ENCODE data around the gene ALX3. TPM values are rescaled to one million over a fixed set of nuclear protein-coding genes. Genes with fewer than 3 reads are reported as not detected.

The ALX3 gene
- total and polyA plus RNA-seq, 10 of the 15 experiments (the other 5 are each of a cell fraction or from before 2014, with no cell fraction given) = not detected

GRCh38 chr1:110107867-110108469 is 37.5 kb upstream of the ALX3 start:
- ChIA-PET SMC1A (ENCODE audit: uncharacterized antibody, unreplicated experiment) (no interaction called here), CTCF (interaction anchor here (11.8 kb wide), 1 partner anchor 17 kb away, joined by 120 read pairs; no protein-coding TSS in a partner anchor), POLR2A (no interaction called here), RAD21 (ENCODE audit: unreplicated experiment) (no interaction called here)
- Histone ChIP-seq H3K27me3 (replicated peaks in 1 of 2; ENCODE audit: control insufficient read depth in 2 of 2, insufficient read depth in 2 of 2, low read length in 1 of 2) (no peaks in the 10 kb centered on the region), H3K9ac (ENCODE audit: control insufficient read depth, insufficient read depth, low read length) (no peak overlapping the region), H3K4me2 (ENCODE audit: control insufficient read depth, insufficient read depth) (no peak overlapping the region), H3K4me1 (ENCODE audit: control insufficient read depth, insufficient read depth, low read length) (no peaks in the 10 kb centered on the region), H2AFZ (ENCODE audit: control insufficient read depth, low read depth, low read length) (no peak overlapping the region), H3K27ac (ENCODE audit: control insufficient read depth, insufficient read depth) (no peak overlapping the region), H3K36me3 (ENCODE audit: control insufficient read depth in 2 of 2, insufficient read depth in 2 of 2, low read length in 1 of 2) (no peaks in the 10 kb centered on the region), H3K79me2 (ENCODE audit: control insufficient read depth, insufficient read depth, low read length) (no peaks in the 10 kb centered on the region), H4K20me1 (ENCODE audit: control insufficient read depth, insufficient read depth) (no peaks in the 10 kb centered on the region), H3K9me3 (replicated peaks; ENCODE audit: control insufficient read depth, insufficient read depth, low read length) (no peaks in the 10 kb centered on the region), H3K4me3 (no peak overlapping the region)
- no TSS peak for BruUV-seq (replicated peaks)
- in situ Hi-C loops (cut with MboI) (loop anchor here (5.0 kb wide), 1 partner anchor 56 kb away; no protein-coding TSS in a partner anchor), intact Hi-C loops (cut with micrococcal nuclease; ENCODE audit: unreplicated experiment) (loop anchor here (2.0 kb wide), 1 partner anchor 79 kb away; no protein-coding TSS in a partner anchor)
- ATAC-seq (no peak), FAIRE-seq (no peak), DNase-seq (ENCODE audit: low read depth, low spot score) (no peak)
- under 1% methylated on average over 7 of the region's 7 CpGs for WGBS (ENCODE audit: insufficient coverage, insufficient replicate concordance, low lambda C conversion rate, missing lambda C conversion rate)
- no peak for TF ChIP-seq BCL3 (IDR thresholded peaks at IDR 0.05; ENCODE audit: borderline replicate concordance, insufficient read depth, low read depth, low read length, poor library complexity, severe bottlenecking)
- no peak for TF ChIP-seq ZBTB11 (CRISPR knock-in tag; IDR thresholded peaks at IDR 0.05)
- no peak for TF ChIP-seq BRCA1 (IDR thresholded peaks at IDR 0.05; ENCODE audit: low read depth, low read length)
- TF ChIP-seq SIX5 (IDR thresholded peaks at IDR 0.05; ENCODE audit: low read depth, low read length, severe bottlenecking) = no peak
- TF ChIP-seq CEBPB (IDR thresholded peaks at IDR 0.05; ENCODE audit: borderline replicate concordance in 1 of 2, low read depth in 2 of 2, low read length in 2 of 2) = no peak
- TF ChIP-seq HDAC6 (IDR thresholded peaks at IDR 0.05; ENCODE audit: unreplicated experiment) = no peak
- no peak for TF ChIP-seq DPF2 (IDR thresholded peaks at IDR 0.05)
- TF ChIP-seq MTA2 (IDR thresholded peaks at IDR 0.05; ENCODE audit: low read depth) = no peak
- no peak for TF ChIP-seq JUND (IDR thresholded peaks at IDR 0.05; ENCODE audit: low read depth, low read length)
- TF ChIP-seq NBN (IDR thresholded peaks at IDR 0.05) = no peak

All from GM12878 (cell line).